ENCODE measurements around the gene SLC38A8.
A peak's percentile ranks its signal among the peaks of the same experiment; 100 is the strongest.

SLC38A8 gene

DNA sequence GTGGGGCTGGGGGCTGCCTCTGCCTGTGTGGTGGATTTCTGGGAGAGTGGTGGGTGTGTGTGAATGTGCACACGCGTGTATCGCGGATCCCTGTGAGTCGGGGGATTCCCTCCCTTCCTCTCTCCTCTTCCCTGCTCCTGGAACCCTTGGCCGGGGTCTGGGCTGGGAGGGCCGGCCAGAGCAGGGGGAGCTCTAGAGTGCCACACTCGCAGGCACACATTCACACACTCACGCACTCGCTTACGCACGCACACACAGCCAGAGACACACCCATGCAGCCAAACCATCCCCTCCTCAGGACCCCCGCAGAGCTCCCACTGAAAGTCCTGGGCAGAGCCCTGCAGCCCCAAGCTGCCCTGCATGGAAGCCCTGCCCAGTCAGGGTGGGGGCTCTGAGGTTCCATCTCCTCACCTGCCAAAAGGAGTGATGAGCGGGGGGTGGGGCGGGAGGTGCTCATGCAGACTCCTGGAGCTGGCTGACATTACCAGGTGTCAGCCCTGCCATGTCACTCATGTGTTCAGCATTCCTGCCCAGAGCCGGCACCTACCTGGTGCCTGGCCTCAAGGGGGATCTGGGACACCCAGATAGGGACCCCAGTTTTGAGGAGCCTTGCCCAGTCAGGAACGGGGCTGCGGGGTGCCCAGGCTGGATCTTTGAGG lies 72.7 kb downstream of the SLC38A8 start:
- Histone ChIP-seq H3K27ac (no peak overlapping the region), H3K4me3 (ENCODE audit: low read depth in 1 of 2, low read length in 1 of 2) (no peak overlapping the region), H3K36me3 (peaks cover 4% of the 10 kb centered on the region), H3K9me3 (no peaks in the 10 kb centered on the region), H3K27me3 (peaks cover 77% of the 10 kb centered on the region), H3K4me1 (ENCODE audit: control insufficient read depth in 1 of 2, insufficient read depth in 1 of 2, low read depth in 1 of 2, low read length in 1 of 2) (peaks cover 0 to 4% of the 10 kb centered on the region in 2 experiments)
- TF ChIP-seq, protein P1, sequence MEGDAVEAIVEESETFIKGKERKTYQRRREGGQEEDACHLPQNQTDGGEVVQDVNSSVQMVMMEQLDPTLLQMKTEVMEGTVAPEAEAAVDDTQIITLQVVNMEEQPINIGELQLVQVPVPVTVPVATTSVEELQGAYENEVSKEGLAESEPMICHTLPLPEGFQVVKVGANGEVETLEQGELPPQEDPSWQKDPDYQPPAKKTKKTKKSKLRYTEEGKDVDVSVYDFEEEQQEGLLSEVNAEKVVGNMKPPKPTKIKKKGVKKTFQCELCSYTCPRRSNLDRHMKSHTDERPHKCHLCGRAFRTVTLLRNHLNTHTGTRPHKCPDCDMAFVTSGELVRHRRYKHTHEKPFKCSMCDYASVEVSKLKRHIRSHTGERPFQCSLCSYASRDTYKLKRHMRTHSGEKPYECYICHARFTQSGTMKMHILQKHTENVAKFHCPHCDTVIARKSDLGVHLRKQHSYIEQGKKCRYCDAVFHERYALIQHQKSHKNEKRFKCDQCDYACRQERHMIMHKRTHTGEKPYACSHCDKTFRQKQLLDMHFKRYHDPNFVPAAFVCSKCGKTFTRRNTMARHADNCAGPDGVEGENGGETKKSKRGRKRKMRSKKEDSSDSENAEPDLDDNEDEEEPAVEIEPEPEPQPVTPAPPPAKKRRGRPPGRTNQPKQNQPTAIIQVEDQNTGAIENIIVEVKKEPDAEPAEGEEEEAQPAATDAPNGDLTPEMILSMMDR (IDR thresholded peaks at IDR 0.05): no peak

DNA sequence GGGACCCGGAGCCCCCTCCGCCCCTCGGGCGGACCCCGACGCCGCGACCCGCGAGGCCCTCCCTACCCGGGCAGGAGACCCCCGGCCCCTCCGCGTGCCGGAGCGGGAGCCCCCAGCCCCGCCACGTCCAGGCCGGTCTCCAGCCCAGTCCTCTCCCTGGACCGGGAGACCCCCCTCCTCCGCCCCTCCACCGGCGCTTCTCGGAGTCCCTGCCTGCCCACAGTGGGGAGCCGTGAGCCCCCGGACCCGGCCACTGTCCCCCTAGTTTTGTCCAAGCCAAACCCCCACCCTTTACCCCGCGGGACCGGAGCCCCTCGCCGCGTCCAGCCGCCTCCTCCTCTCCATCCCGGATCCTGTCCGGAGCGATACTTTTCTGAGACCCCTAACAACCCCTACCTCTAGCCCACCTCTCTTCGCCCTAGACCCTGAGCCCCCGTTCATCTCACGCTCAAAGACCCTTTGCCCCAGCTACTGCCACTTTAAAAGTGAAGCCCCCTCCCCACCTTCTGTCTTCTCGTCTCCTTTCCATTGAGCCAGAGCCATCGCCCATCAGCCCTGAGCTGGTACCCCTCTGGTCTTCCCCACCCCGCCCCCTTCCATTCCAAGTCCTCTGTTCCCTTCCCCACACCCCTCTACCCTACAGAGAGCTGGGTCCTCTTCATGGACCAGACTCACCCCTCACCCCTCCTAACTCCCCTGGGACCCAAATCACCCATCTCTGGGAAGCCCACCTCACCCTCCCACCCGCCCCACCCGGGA lies 73.5 kb downstream of the SLC38A8 start:
- peaks cover 0 to 4% of the 10 kb centered on the region in 2 experiments for H3K4me1 ChIP-seq (ENCODE audit: control insufficient read depth in 1 of 2, insufficient read depth in 1 of 2, low read depth in 1 of 2, low read length in 1 of 2)
- H3K4me3 ChIP-seq (ENCODE audit: low read depth in 1 of 2, low read length in 1 of 2): no peak overlapping the region
- no peaks in the 10 kb centered on the region for H3K9me3 ChIP-seq
- TF ChIP-seq, protein P1 (IDR thresholded peaks at IDR 0.05): no peak
- H3K36me3 ChIP-seq: peaks cover 4% of the 10 kb centered on the region
- H3K27me3 ChIP-seq: peaks cover 71% of the 10 kb centered on the region
- H3K27ac ChIP-seq: no peak overlapping the region

DNA sequence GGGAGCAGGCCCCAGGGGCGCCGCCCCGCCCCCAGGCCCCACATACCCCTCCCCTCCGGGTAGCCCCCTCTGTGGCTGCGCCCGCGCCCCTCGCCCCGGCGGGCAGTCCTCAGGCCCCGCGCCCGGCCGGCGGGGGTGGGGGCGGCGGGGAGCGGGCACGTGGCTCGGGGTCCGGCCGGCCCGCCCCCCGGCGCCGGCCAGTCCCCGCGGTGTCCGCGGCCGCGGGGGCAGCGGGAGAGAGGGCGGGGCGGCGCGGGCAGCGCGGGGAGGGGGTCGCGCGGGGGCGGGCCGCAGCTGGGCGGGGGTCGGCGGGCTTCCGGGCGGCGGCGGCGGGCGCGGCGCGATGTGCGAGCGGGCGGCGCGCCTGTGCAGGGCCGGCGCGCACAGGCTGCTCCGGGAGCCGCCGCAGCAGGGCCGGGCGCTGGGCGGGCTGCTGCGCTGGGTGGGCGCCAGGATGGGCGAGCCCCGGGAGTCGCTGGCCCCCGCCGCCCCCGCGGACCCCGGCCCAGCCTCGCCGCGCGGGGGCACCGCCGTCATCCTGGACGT lies 74.2 kb downstream of the SLC38A8 start:
- Histone ChIP-seq H3K27me3 (peaks cover 64% of the 10 kb centered on the region), H3K4me1 (ENCODE audit: control insufficient read depth in 1 of 2, insufficient read depth in 1 of 2, low read depth in 1 of 2, low read length in 1 of 2) (peaks cover 0 to 4% of the 10 kb centered on the region in 2 experiments), H3K9me3 (no peaks in the 10 kb centered on the region), H3K27ac (no peak overlapping the region), H3K4me3 (ENCODE audit: low read depth in 1 of 2, low read length in 1 of 2) (peak overlapping the region in 1 of 2 experiments; percentile 41), H3K36me3 (peaks cover 4% of the 10 kb centered on the region)
- TF ChIP-seq, protein P1 (IDR thresholded peaks at IDR 0.05): no peak

DNA sequence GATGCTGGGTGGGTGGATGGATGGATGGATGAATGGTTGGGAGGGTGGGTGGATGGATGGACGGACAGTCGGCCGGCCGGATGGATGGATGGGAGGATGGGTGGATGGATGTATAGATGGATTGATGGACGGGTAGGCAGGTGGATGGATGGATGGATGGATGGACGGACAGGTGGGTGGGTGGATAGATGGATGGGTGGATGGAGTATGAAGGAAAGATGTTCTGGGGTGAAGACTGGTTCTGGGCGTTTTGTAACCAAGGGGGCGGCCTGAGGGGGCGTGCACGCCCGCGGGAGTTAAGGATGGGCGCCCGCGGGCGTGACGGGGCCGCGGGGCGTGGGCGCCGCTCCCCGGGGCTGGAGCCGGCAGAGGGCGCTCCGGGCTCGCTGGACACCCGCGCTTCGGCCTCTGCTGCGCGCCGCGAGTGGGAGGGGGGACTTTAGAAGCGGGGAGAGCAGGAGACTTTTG lies 74.7 kb downstream of the SLC38A8 start, which contains the start of gene NECAB2:
NECAB2 (plus strand) TSS at position 407 of the 468 bp plus-strand sequence. CDS start 405 bp downstream, outside the sequence.
- Histone ChIP-seq H3K36me3 (peaks cover 4% of the 10 kb centered on the region), H3K4me1 (ENCODE audit: control insufficient read depth in 1 of 2, insufficient read depth in 1 of 2, low read depth in 1 of 2, low read length in 1 of 2) (peaks cover 0 to 4% of the 10 kb centered on the region in 2 experiments), H3K27ac (no peak within 1 kb of the TSS), H3K9me3 (no peaks in the 10 kb centered on the region), H3K27me3 (peaks cover 59% of the 10 kb centered on the region), H3K4me3 (ENCODE audit: low read depth in 1 of 2, low read length in 1 of 2) (peak within 1 kb of the TSS in 1 of 2 experiments; percentile 41)
- TF ChIP-seq, protein P1 (IDR thresholded peaks at IDR 0.05): peak; percentile 82

DNA sequence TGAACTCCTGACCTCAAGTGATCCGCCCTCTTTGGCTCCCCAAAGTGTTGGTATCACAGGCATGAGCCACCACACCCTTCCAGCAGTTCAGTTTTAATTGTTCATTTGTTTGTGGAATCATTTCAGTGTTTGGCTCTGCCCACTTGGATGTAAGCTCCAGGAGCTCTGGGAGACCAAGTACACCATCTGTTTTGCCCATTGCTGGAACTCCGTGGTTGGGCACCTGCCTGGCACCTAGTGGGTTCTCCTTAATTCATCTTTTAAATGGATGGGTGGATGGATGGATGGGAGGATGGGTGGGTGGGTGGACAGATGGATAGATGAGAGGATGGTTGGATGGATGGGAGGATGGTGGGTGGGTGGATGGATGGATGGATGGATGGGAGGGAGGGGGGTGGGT lies 75.5 kb downstream of the SLC38A8 start:
- H3K9me3 ChIP-seq: no peaks in the 10 kb centered on the region
- H3K27ac ChIP-seq: no peak overlapping the region
- no peak overlapping the region for H3K4me3 ChIP-seq (ENCODE audit: low read depth in 1 of 2, low read length in 1 of 2)
- H3K27me3 ChIP-seq: peaks cover 51% of the 10 kb centered on the region
- H3K36me3 ChIP-seq: peaks cover 4% of the 10 kb centered on the region
- peaks cover 0 to 4% of the 10 kb centered on the region in 2 experiments for H3K4me1 ChIP-seq (ENCODE audit: control insufficient read depth in 1 of 2, insufficient read depth in 1 of 2, low read depth in 1 of 2, low read length in 1 of 2)
- TF ChIP-seq, protein P1 (IDR thresholded peaks at IDR 0.05): no peak
